GM18511 (cell line): ENCODE measurements around the gene COQ7.

ENCODE experiments used
- ATAC-seq: cut with Tn5 transposase; IDR thresholded peaks from one replicate; pipeline ENCODE4 v1.9.1; 2021; ENCODE audit warnings: mild to moderate bottlenecking, moderate library complexity; ENCODE audit not compliant: unreplicated experiment

The COQ7 gene

GRCh38 chr16:19085679-19086200 is 18.3 kb downstream of the COQ7 start:
- ATAC-seq: no peak

GRCh38 chr16:19086322-19087199 is 19.1 kb downstream of the COQ7 start:
- ATAC-seq: peak; percentile 80

GRCh38 chr16:19088341-19088916 is 21.0 kb downstream of the COQ7 start:
- ATAC-seq: no peak

- no peak for ATAC-seq
Measured at GRCh38 chr16:19089410-19089955, 22.1 kb downstream of the COQ7 start.

GRCh38 chr16:19090916-19091315 is 23.5 kb downstream of the COQ7 start:
- ATAC-seq: no peak

- ATAC-seq: no peak
Measured at GRCh38 chr16:19092653-19093410, 25.4 kb downstream of the COQ7 start.

GRCh38 chr16:19093631-19094541 is 26.5 kb downstream of the COQ7 start:
- no peak for ATAC-seq

GRCh38 chr16:19094542-19095365 is 27.3 kb downstream of the COQ7 start:
- no peak for ATAC-seq

- ATAC-seq: peak; percentile 62
Measured at GRCh38 chr16:19095654-19096053, 28.2 kb downstream of the COQ7 start.

GRCh38 chr16:19098173-19098572 is 30.8 kb downstream of the COQ7 start:
- ATAC-seq: no peak

GRCh38 chr16:19102187-19102872 is 34.9 kb downstream of the COQ7 start:
- ATAC-seq: no peak

GRCh38 chr16:19104607-19105006 is 37.2 kb downstream of the COQ7 start:
- no peak for ATAC-seq

- no peak for ATAC-seq
Measured at GRCh38 chr16:19105131-19105530, 37.7 kb downstream of the COQ7 start.

- no peak for ATAC-seq
Measured at GRCh38 chr16:19105891-19106624, 38.6 kb downstream of the COQ7 start.

- no peak for ATAC-seq
Measured at GRCh38 chr16:19106625-19107020, 39.2 kb downstream of the COQ7 start.

- no peak for ATAC-seq
Measured at GRCh38 chr16:19108409-19109287, 41.2 kb downstream of the COQ7 start.

- ATAC-seq: no peak
Measured at GRCh38 chr16:19109288-19109664, 41.9 kb downstream of the COQ7 start.
